Measurements from ENCODE around the gene EXOC7. TPM values are rescaled to one million over a fixed set of nuclear protein-coding genes. Genes with fewer than 3 reads are reported as not detected.

Gene EXOC7
- total RNA-seq, 1 experiment from 2014 or later: 126 TPM

- no peak for TF ChIP-seq ZNF532 (CRISPR knock-in tag; IDR thresholded peaks at IDR 0.05; ENCODE audit: borderline replicate concordance)
- TF ChIP-seq IRF1 (CRISPR knock-in tag; IDR thresholded peaks at IDR 0.05): no peak
- TF ChIP-seq ZMAT4 (CRISPR knock-in tag; IDR thresholded peaks at IDR 0.05): no peak
- no peak for TF ChIP-seq CBFB (CRISPR knock-in tag; IDR thresholded peaks at IDR 0.05; ENCODE audit: low read depth)
Measured at GRCh38 chr17:76054112-76054476, 49.5 kb downstream of the EXOC7 start (continued).

- DNase-seq (ENCODE audit: low spot score): no peak
- peak overlapping the region; percentile 33 for H3K27ac Mint-ChIP-seq
- ATAC-seq: no peak
- ChIA-PET POLR2A (interaction anchor here (0.6 kb wide), 1 partner anchor 18 kb away, joined by 3 read pairs; no protein-coding TSS in a partner anchor), CTCF (interaction anchor here (0.7 to 2.5 kb wide), 3 partner anchors 27 to 226 kb away, joined by 3 to 16 read pairs (median 4); no protein-coding TSS in a partner anchor)
- H3K4me1 Mint-ChIP-seq: peaks cover 4% of the 10 kb centered on the region
- TF ChIP-seq STAT6 (CRISPR knock-in tag; conservative IDR thresholded peaks at IDR 0.05; ENCODE audit: low read depth) (no peak), GTF2I (CRISPR knock-in tag; conservative IDR thresholded peaks at IDR 0.05) (no peak), ZSCAN18 (CRISPR knock-in tag; IDR thresholded peaks at IDR 0.05) (no peak)
- no peaks in the 10 kb centered on the region for H3K27me3 Mint-ChIP-seq (ENCODE audit: low read depth)
- no peaks in the 10 kb centered on the region for H3K9me3 Mint-ChIP-seq
- peaks cover 58% of the 10 kb centered on the region for H3K36me3 Mint-ChIP-seq
- H3K4me3 Mint-ChIP-seq: no peak overlapping the region
Measured at GRCh38 chr17:76053246-76054111, 50.1 kb downstream of the EXOC7 start.

- no peak overlapping the region for H3K4me3 Mint-ChIP-seq
- TF ChIP-seq ETV6 (CRISPR knock-in tag; IDR thresholded peaks at IDR 0.05) (no peak), MXD4 (CRISPR knock-in tag; IDR thresholded peaks at IDR 0.05; ENCODE audit: borderline replicate concordance) (no peak), IRF1 (CRISPR knock-in tag; IDR thresholded peaks at IDR 0.05) (no peak), MYBL2 (CRISPR knock-in tag; IDR thresholded peaks at IDR 0.05) (no peak), ZNF532 (CRISPR knock-in tag; IDR thresholded peaks at IDR 0.05; ENCODE audit: borderline replicate concordance) (no peak), ATF3 (CRISPR knock-in tag; conservative IDR thresholded peaks at IDR 0.05) (no peak), GTF2I (CRISPR knock-in tag; conservative IDR thresholded peaks at IDR 0.05) (no peak)
Measured at GRCh38 chr17:76051561-76051960, 52.0 kb downstream of the EXOC7 start.

More at GRCh38 chr17:76051561-76051960, 52.0 kb downstream of the EXOC7 start:
- Mint-ChIP-seq H3K4me1 (peaks cover 4% of the 10 kb centered on the region), H3K36me3 (peaks cover 53% of the 10 kb centered on the region), H3K27ac (peak overlapping the region; percentile 83; the same call in 1 of the 2 replicates), H3K27me3 (ENCODE audit: low read depth) (no peaks in the 10 kb centered on the region), H3K9me3 (no peaks in the 10 kb centered on the region)
- ChIA-PET POLR2A (no interaction called here), CTCF (interaction anchor here (1.4 kb wide), 1 partner anchor 37 kb away, joined by 6 read pairs; no protein-coding TSS in a partner anchor)
- DNase-seq (ENCODE audit: low spot score) (no peak), ATAC-seq (no peak)

Data from WTC11 (cell line).